PC-3 (cell line): ENCODE measurements around the gene HYDIN. TPM values are rescaled to one million over a fixed set of nuclear protein-coding genes. Genes with fewer than 3 reads are reported as not detected.

ENCODE experiments used
- ATAC-seq: fragments of 200-7000 bp; cut with Tn5 transposase; 2 replicates; pipeline ENCODE4 v1.9.1; 2020; ENCODE audit warnings: mild to moderate bottlenecking, moderate library complexity
- BruUV-seq: library from RNA; stranded (reverse); fragments of 400-500 nt; replicated peaks from 2 replicates; lab custom pipeline; 2021; lab: Mats Ljungman, UMichigan
- CTCF ChIA-PET: fragments of 300-600 bp; sonication (Branson Sonifier 250); formaldehyde crosslinking; loops from one replicate; lab custom pipeline; 2022; ENCODE audit warnings: antibody characterized with exemption; lab: Charles Lee
- POLR2A ChIA-PET: fragments of 300-600 bp; sonication (Branson Sonifier 250); formaldehyde crosslinking; loops from one replicate; lab custom pipeline; 2022; ENCODE audit warnings: antibody characterized with exemption; ENCODE audit not compliant: unreplicated experiment; lab: Charles Lee
- DNase-seq: peaks from one replicate; pipeline ENCODE4 v3.0.0-alpha.2; 2015
- H2AFZ ChIP-seq: fragments of 300-600 bp; sonication (generic); 2 replicates; pipeline ENCODE4 v1.6.0; 2016; ENCODE audit warnings: antibody characterized with exemption, low read length
- H3F3A ChIP-seq: fragments of 300-600 bp; sonication (generic); one replicate; pipeline ENCODE4 v1.6.0; 2017; ENCODE audit warnings: antibody characterized with exemption, low read length, control low read depth, mild to moderate bottlenecking; ENCODE audit not compliant: unreplicated experiment
- H3K27ac ChIP-seq: fragments of 300-600 bp; sonication (generic); 2 replicates; pipeline ENCODE4 v1.5.1; 2016; ENCODE audit warnings: mild to moderate bottlenecking, low read length
- H3K27me3 ChIP-seq: fragments of 300-600 bp; sonication (generic); 2 replicates; pipeline ENCODE4 v1.6.1; 2016; ENCODE audit warnings: low read length, mixed read lengths
- H3K36me3 ChIP-seq: fragments of 300-600 bp; sonication (generic); 2 replicates; pipeline ENCODE4 v1.6.1; 2016; ENCODE audit warnings: low read depth, mixed run types, low read length, mixed read lengths
- H3K4me1 ChIP-seq: fragments of 300-600 bp; sonication (generic); 2 replicates; pipeline ENCODE4 v1.5.1; 2016; ENCODE audit warnings: low read length; ENCODE audit not compliant: insufficient read depth
- H3K4me2 ChIP-seq: fragments of 300-600 bp; sonication (generic); 2 replicates; pipeline ENCODE4 v1.6.0; 2016; ENCODE audit warnings: low read length
- H3K4me3 ChIP-seq: fragments of 300-600 bp; sonication (generic); 2 replicates; pipeline ENCODE4 v1.5.1; 2016; ENCODE audit warnings: mild to moderate bottlenecking, low read length, mixed read lengths
- H3K79me2 ChIP-seq: fragments of 300-600 bp; sonication (generic); 2 replicates; pipeline ENCODE4 v1.6.1; 2017; ENCODE audit warnings: low read length, mixed read lengths
- H3K9ac ChIP-seq: fragments of 300-600 bp; sonication (generic); 2 replicates; pipeline ENCODE4 v1.6.0; 2016; ENCODE audit warnings: mild to moderate bottlenecking, low read length
- H3K9me2 ChIP-seq: fragments of 300-600 bp; sonication (generic); replicated peaks from 2 replicates; pipeline ENCODE4 v1.6.1; 2016; ENCODE audit warnings: mixed run types, low read length, mixed read lengths
- H3K9me3 ChIP-seq: fragments of 300-600 bp; sonication (generic); 2 replicates; pipeline ENCODE4 v1.6.1; 2016; ENCODE audit warnings: low read length, mixed read lengths
- H4K20me1 ChIP-seq: fragments of 300-600 bp; sonication (generic); 2 replicates; pipeline ENCODE4 v1.6.1; 2016; ENCODE audit warnings: low read length, mixed read lengths
- CTCF ChIP-seq: fragments of 300-600 bp; sonication (generic); conservative IDR thresholded peaks from 2 replicates; pipeline ENCODE4 v1.5.1; 2017; ENCODE audit warnings: antibody characterized with exemption, low read depth, mild to moderate bottlenecking, low read length
- EZH2 ChIP-seq: fragments of 300-600 bp; sonication (generic); IDR thresholded peaks from one replicate; pipeline ENCODE4 v1.6.1; 2017; ENCODE audit warnings: antibody characterized with exemption, mild to moderate bottlenecking, low read length; ENCODE audit not compliant: unreplicated experiment
- EZH2phosphoT487 ChIP-seq: fragments of 300-600 bp; sonication (generic); IDR thresholded peaks from 2 replicates; pipeline ENCODE4 v1.6.1; 2018; ENCODE audit warnings: mild to moderate bottlenecking, antibody characterized with exemption, low read length, borderline replicate concordance
- intact Hi-C: fragments of 100-400 bp; cut with micrococcal nuclease; formaldehyde crosslinking; loops from 2 replicates; pipeline ENCODE4 v1.9.0; 2023
- total RNA-seq: library from RNA; depleted of rRNA; stranded (reverse); fragments of >200 nt; gene quantifications from 2 replicates; pipeline ENCODE4 v1.2.3, GENCODE V29; 2014

Gene HYDIN
- total RNA-seq, 1 experiment from 2014 or later: 0.69 TPM

GRCh38 chr16:70777496-70777895 is 453.0 kb downstream of the HYDIN start:
- Histone ChIP-seq H3K9me2 (no peaks in the 10 kb centered on the region), H3K4me2 (no peak overlapping the region), H3K9me3 (no peaks in the 10 kb centered on the region), H3K79me2 (no peaks in the 10 kb centered on the region), H4K20me1 (no peaks in the 10 kb centered on the region), H3K27me3 (no peaks in the 10 kb centered on the region), H3K27ac (no peak overlapping the region), H3K4me3 (no peak overlapping the region), H2AFZ (no peak overlapping the region), H3F3A (no peaks in the 10 kb centered on the region), H3K4me1 (peaks cover 4% of the 10 kb centered on the region; the same call in 1 of the 2 replicates), H3K9ac (no peak overlapping the region), H3K36me3 (peaks cover 25% of the 10 kb centered on the region)
- no peak for TF ChIP-seq EZH2phosphoT487
- no peak for TF ChIP-seq EZH2
- no peak for TF ChIP-seq CTCF
- CTCF ChIA-PET: no interaction called here
- DNase-seq (no peak), ATAC-seq (no peak)
- intact Hi-C loops: loop anchor here (10.0 kb wide), 1 partner anchor 83 kb away; no protein-coding TSS in a partner anchor
- POLR2A ChIA-PET: no interaction called here
- BruUV-seq: no TSS peak

DNA sequence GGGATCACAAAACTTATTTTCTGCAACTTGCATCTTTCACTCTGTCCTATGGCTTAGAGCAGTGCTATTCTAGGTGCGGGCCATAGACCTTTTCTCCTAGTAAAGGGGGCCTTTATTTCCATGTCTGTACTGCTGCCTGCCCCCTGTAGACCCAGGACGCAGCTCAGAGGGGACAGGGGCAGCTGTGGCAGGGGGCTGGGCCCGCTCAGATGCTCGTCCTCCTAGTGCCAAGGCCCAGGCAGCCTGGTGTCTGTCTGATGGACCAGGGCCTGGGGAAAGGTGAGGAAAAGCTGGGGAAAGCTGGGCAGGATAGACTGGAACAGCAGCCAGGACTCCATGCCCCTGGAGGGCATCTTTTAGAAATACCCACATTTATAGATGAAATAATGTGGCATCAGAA is 455.1 kb downstream of the HYDIN start:
- Histone ChIP-seq H3K27ac (no peak overlapping the region), H3K27me3 (no peaks in the 10 kb centered on the region), H4K20me1 (no peaks in the 10 kb centered on the region), H2AFZ (no peak overlapping the region), H3K4me2 (no peak overlapping the region), H3K9me3 (no peaks in the 10 kb centered on the region), H3F3A (no peaks in the 10 kb centered on the region), H3K36me3 (peaks cover 12% of the 10 kb centered on the region), H3K79me2 (no peaks in the 10 kb centered on the region), H3K9me2 (no peaks in the 10 kb centered on the region), H3K9ac (no peak overlapping the region), H3K4me1 (peaks cover 9% of the 10 kb centered on the region), H3K4me3 (no peak overlapping the region)
- ChIA-PET CTCF (no interaction called here), POLR2A (no interaction called here)
- TF ChIP-seq EZH2 (no peak), CTCF (no peak), EZH2phosphoT487 (no peak)
- DNase-seq (no peak), ATAC-seq (no peak)
- intact Hi-C loops: loop anchor here (10.0 kb wide), 1 partner anchor 81 kb away; no protein-coding TSS in a partner anchor
- no TSS peak for BruUV-seq

GRCh38 chr16:70774261-70774660 is 456.3 kb downstream of the HYDIN start:
- Histone ChIP-seq H2AFZ (no peak overlapping the region), H3K9me2 (no peaks in the 10 kb centered on the region), H3K27ac (no peak overlapping the region), H3K4me1 (peaks cover 9% of the 10 kb centered on the region), H3K9ac (no peak overlapping the region), H3F3A (no peaks in the 10 kb centered on the region), H4K20me1 (no peaks in the 10 kb centered on the region), H3K4me2 (no peak overlapping the region), H3K27me3 (no peaks in the 10 kb centered on the region), H3K4me3 (no peak overlapping the region), H3K36me3 (peaks cover 8% of the 10 kb centered on the region), H3K9me3 (no peaks in the 10 kb centered on the region), H3K79me2 (no peaks in the 10 kb centered on the region)
- ChIA-PET CTCF (no interaction called here), POLR2A (no interaction called here)
- BruUV-seq: no TSS peak
- TF ChIP-seq CTCF: no peak
- no peak for TF ChIP-seq EZH2phosphoT487
- no peak for TF ChIP-seq EZH2
- intact Hi-C loops: loop anchor here (10.0 kb wide), 1 partner anchor 79 kb away; no protein-coding TSS in a partner anchor
- ATAC-seq: no peak
- no peak for DNase-seq
